ENCODE data around the gene TMEM200A.

TMEM200A gene

GRCh38 chr6:130377915-130378314, 12.1 kb downstream of the TMEM200A start:
- no peak for DNase-seq (ENCODE audit: low read depth)

- no peak for DNase-seq (ENCODE audit: low read depth)
Observed at GRCh38 chr6:130379223-130379622, 13.4 kb downstream of the TMEM200A start.

GRCh38 chr6:130381012-130381411, 15.2 kb downstream of the TMEM200A start:
- no peak for DNase-seq (ENCODE audit: low read depth)

- DNase-seq (ENCODE audit: low read depth) = no peak
Observed at GRCh38 chr6:130381459-130382380, 15.9 kb downstream of the TMEM200A start.

GRCh38 chr6:130382872-130383490, 17.2 kb downstream of the TMEM200A start:
- DNase-seq (ENCODE audit: low read depth) = no peak

- peak; percentile 27 for DNase-seq (ENCODE audit: low read depth)
Observed at GRCh38 chr6:130385064-130385695, 19.4 kb downstream of the TMEM200A start.

GRCh38 chr6:130389142-130389541, 23.3 kb downstream of the TMEM200A start:
- DNase-seq (ENCODE audit: low read depth) = no peak

- DNase-seq (ENCODE audit: low read depth) = no peak
Observed at GRCh38 chr6:130390890-130391289, 25.1 kb downstream of the TMEM200A start.

GRCh38 chr6:130393306-130393705, 27.5 kb downstream of the TMEM200A start:
- DNase-seq (ENCODE audit: low read depth) = no peak

- DNase-seq (ENCODE audit: low read depth) = no peak
Observed at GRCh38 chr6:130394246-130394645, 28.4 kb downstream of the TMEM200A start.

- DNase-seq (ENCODE audit: low read depth) = no peak
Observed at GRCh38 chr6:130395164-130395563, 29.3 kb downstream of the TMEM200A start.

- no peak for DNase-seq (ENCODE audit: low read depth)
Observed at GRCh38 chr6:130396722-130397121, 30.9 kb downstream of the TMEM200A start.

- DNase-seq (ENCODE audit: low read depth) = no peak
Observed at GRCh38 chr6:130405549-130405948, 39.7 kb downstream of the TMEM200A start.

GRCh38 chr6:130407032-130407431, 41.2 kb downstream of the TMEM200A start:
- DNase-seq (ENCODE audit: low read depth) = no peak

GRCh38 chr6:130409418-130410100, 43.7 kb downstream of the TMEM200A start:
- no peak for DNase-seq (ENCODE audit: low read depth)

- no peak for DNase-seq (ENCODE audit: low read depth)
Observed at GRCh38 chr6:130411481-130411880, 45.7 kb downstream of the TMEM200A start.

GRCh38 chr6:130412556-130413290, 46.9 kb downstream of the TMEM200A start:
- DNase-seq (ENCODE audit: low read depth) = peak; percentile 43

- DNase-seq (ENCODE audit: low read depth) = no peak
Observed at GRCh38 chr6:130417951-130418350, 52.1 kb downstream of the TMEM200A start.

- DNase-seq (ENCODE audit: low read depth) = no peak
Observed at GRCh38 chr6:130420911-130421310, 55.1 kb downstream of the TMEM200A start.

GRCh38 chr6:130421585-130421984, 55.8 kb downstream of the TMEM200A start:
- DNase-seq (ENCODE audit: low read depth) = peak; percentile 64

- DNase-seq (ENCODE audit: low read depth) = no peak
Observed at GRCh38 chr6:130423044-130423443, 57.2 kb downstream of the TMEM200A start.

GRCh38 chr6:130424710-130425109, 58.9 kb downstream of the TMEM200A start:
- no peak for DNase-seq (ENCODE audit: low read depth)

Data from fibroblast of the conjunctiva (primary cell).